HG03469 (cell line): Measurements from ENCODE around the gene CAP2.

Experiments used
- ATAC-seq: cut with Tn5 transposase; IDR thresholded peaks from one replicate; pipeline ENCODE4 v1.9.1; 2021; ENCODE audit warnings: mild to moderate bottlenecking, moderate library complexity, moderate number of reproducible peaks; ENCODE audit not compliant: unreplicated experiment

The CAP2 gene

GRCh38 chr6:17392978-17393891 lies at the start of gene CAP2:
Gene CAP2 (plus strand): TSS chr6:17393595. CDS start chr6:17421556, 27,961 bp downstream.
- no peak for ATAC-seq

GRCh38 chr6:17347012-17347411 lies 46.4 kb upstream of the CAP2 start:
- no peak for ATAC-seq

GRCh38 chr6:17349427-17349826 lies 44.0 kb upstream of the CAP2 start:
- ATAC-seq = no peak

GRCh38 chr6:17352302-17352701 lies 41.1 kb upstream of the CAP2 start:
- no peak for ATAC-seq

GRCh38 chr6:17353440-17354175 lies 39.8 kb upstream of the CAP2 start:
- ATAC-seq = no peak

- ATAC-seq = no peak
Observed at GRCh38 chr6:17354700-17355403, 38.5 kb upstream of the CAP2 start.

GRCh38 chr6:17355404-17355774 lies 38.0 kb upstream of the CAP2 start:
- ATAC-seq = no peak

- no peak for ATAC-seq
Observed at GRCh38 chr6:17358515-17358914, 34.9 kb upstream of the CAP2 start.

- no peak for ATAC-seq
Observed at GRCh38 chr6:17360564-17360963, 32.8 kb upstream of the CAP2 start.

- ATAC-seq = no peak
Observed at GRCh38 chr6:17361013-17361412, 32.4 kb upstream of the CAP2 start.

- no peak for ATAC-seq
Observed at GRCh38 chr6:17365961-17366360, 27.4 kb upstream of the CAP2 start.

GRCh38 chr6:17367868-17368267 lies 25.5 kb upstream of the CAP2 start:
- no peak for ATAC-seq

GRCh38 chr6:17381424-17382147 lies 11.8 kb upstream of the CAP2 start:
- ATAC-seq = no peak

GRCh38 chr6:17385660-17386059 lies 7.7 kb upstream of the CAP2 start:
- no peak for ATAC-seq

GRCh38 chr6:17388365-17388764 lies 5.0 kb upstream of the CAP2 start:
- no peak for ATAC-seq

GRCh38 chr6:17389274-17389847 lies 4.0 kb upstream of the CAP2 start:
- no peak for ATAC-seq

GRCh38 chr6:17390276-17390675 lies 3.1 kb upstream of the CAP2 start:
- no peak for ATAC-seq

- ATAC-seq = no peak
Observed at GRCh38 chr6:17391976-17392375, 1.4 kb upstream of the CAP2 start.

GRCh38 chr6:17393892-17394631 lies 667 bp downstream of the CAP2 start:
- ATAC-seq = no peak

- ATAC-seq = no peak
Observed at GRCh38 chr6:17395112-17395511, 1.7 kb downstream of the CAP2 start.
